HG03159 (cell line): ENCODE results near the gene ZBTB38.
A peak's percentile ranks its signal among the peaks of the same experiment; 100 is the strongest.

Experiments used
- ATAC-seq: cut with Tn5 transposase; IDR thresholded peaks from one replicate; pipeline ENCODE4 v1.9.1; 2021; ENCODE audit warnings: mild to moderate bottlenecking, moderate library complexity; ENCODE audit not compliant: unreplicated experiment

Gene ZBTB38, protein sequence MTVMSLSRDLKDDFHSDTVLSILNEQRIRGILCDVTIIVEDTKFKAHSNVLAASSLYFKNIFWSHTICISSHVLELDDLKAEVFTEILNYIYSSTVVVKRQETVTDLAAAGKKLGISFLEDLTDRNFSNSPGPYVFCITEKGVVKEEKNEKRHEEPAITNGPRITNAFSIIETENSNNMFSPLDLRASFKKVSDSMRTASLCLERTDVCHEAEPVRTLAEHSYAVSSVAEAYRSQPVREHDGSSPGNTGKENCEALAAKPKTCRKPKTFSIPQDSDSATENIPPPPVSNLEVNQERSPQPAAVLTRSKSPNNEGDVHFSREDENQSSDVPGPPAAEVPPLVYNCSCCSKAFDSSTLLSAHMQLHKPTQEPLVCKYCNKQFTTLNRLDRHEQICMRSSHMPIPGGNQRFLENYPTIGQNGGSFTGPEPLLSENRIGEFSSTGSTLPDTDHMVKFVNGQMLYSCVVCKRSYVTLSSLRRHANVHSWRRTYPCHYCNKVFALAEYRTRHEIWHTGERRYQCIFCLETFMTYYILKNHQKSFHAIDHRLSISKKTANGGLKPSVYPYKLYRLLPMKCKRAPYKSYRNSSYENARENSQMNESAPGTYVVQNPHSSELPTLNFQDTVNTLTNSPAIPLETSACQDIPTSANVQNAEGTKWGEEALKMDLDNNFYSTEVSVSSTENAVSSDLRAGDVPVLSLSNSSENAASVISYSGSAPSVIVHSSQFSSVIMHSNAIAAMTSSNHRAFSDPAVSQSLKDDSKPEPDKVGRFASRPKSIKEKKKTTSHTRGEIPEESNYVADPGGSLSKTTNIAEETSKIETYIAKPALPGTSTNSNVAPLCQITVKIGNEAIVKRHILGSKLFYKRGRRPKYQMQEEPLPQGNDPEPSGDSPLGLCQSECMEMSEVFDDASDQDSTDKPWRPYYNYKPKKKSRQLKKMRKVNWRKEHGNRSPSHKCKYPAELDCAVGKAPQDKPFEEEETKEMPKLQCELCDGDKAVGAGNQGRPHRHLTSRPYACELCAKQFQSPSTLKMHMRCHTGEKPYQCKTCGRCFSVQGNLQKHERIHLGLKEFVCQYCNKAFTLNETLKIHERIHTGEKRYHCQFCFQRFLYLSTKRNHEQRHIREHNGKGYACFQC (N-terminal part only)

DNA sequence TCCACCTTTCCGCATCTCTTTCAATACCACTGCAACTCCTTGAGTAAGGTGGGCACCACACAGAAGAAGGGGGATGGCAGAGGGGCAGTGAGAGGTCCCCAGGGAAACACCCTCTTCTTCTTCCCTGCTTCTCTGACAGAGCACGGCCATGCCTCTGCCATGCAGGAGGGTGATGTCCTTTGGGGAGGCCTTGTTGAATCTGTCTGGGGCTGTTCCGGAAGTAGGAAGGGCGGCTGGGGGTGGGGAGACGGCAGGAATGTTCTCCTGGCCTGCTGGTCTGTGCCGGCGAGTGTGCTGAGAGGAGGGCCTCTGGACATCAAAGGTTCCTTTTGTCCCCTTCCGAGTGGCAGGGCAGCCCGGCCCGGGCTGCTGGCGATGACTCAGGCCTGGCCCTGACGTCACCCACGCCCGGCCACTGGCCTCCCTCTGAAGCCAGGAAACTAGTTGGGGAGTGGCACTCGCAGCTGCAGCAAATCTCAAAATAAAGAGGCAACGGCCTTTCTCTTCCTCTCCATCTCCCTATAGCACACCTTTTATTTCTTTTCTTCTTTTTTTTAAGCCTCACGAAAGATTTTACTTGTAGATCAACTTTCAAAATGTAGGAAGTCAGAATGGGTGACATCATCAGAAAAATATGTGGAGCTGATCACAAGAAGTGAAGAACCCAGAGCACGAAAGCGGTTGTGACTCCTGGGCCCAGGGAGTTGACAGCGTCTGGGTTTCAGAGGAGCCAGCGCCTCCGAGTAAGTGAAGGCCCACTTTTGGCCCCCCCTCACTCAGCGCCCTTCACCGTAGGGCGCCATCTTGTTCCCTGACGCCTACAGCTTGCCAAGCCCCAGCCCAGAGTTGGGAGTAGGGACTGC, at the start of gene ZBTB38:
TSS of gene ZBTB38 (plus strand) at position 443 of the 863 bp plus-strand sequence. CDS start 73,885 bp downstream, outside the sequence.
- ATAC-seq = no peak

DNA sequence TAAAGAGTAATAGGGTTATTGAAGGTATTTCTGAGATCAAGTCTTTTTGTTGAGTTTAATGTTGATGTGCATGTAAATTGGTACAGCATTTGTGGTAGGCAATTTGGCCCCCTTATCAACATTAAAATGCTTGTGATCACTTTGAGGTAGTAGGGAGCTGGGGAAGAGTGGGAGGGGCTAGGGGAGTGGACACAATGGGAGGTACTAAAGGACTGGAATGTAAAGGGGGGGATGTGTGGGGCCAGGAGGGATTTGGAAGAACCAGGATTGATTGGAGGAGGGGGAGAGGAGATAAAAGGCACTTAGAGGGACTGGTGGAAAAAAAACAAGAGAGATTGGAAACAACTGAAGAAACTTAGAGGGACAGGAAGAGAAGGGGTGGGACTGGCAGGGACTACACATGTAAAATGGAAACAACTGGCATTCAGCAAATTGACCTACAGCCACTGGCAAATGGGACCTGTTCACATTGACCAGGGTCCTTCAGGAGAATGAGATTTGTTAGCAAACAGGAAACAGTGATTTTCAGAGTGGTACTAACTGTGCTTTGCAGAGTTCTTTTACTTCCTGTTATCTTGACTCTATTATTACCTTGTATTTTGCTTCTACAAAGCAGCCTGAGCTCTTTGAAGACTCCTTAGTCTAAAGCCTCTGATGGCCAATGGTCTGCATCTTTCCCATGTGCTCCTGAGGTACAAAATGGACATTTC, 47.8 kb upstream of the ZBTB38 start:
- no peak for ATAC-seq

DNA sequence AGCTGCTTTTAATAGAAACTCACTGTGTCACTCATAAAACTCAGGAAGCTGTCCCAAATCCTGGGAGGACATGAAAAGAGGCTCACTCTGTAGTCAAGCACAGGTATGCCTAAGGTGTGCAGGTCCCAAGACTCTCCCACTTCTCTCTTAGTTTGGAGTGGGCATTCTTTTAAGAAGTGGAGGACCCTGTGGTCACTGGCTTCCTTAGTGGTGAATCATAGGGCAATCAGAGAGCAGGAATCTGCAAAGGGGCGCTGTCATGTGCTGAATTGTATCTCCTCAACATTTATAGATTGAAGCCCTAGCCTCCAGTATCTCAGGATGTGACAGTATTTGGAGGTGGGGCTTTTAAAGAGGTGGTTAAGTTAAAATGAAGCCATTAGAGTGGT, 47.2 kb upstream of the ZBTB38 start:
- ATAC-seq = no peak

DNA sequence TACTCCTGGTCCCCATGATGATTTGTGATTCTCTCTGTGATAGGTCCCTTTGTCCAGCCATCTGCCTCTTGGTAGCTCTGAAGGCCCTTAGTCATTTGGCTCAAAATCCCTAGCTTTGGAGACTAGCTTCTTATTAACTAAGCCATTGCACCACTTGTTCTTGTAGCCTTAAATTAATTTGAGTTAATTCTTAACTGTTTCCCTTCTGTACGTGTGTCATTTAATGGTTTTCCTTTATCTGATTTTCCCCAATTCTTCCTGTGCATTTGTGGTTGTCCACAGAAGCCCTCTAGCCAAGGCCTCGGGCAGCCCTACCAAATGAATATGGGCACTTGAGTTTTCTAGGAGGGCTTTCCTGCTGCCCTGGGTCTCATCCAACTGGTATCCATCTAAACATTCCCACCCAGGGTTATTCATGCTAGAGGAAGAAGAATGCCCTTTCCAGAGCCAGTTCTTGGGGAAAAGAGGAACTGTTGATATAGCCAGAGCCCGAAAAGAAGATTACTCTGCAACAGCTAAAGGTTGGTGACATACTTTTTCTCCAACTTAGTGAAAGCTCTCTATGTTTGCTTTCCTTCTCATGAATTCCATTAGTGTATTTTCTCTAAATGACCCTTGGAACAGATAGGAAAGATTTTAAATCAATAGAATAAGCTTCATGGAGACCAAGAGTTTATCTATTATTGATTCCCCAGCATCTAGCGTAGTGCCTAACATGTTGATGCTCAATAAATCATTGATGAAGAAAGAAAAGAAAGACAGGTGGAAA, 44.2 kb upstream of the ZBTB38 start:
- ATAC-seq = no peak

DNA sequence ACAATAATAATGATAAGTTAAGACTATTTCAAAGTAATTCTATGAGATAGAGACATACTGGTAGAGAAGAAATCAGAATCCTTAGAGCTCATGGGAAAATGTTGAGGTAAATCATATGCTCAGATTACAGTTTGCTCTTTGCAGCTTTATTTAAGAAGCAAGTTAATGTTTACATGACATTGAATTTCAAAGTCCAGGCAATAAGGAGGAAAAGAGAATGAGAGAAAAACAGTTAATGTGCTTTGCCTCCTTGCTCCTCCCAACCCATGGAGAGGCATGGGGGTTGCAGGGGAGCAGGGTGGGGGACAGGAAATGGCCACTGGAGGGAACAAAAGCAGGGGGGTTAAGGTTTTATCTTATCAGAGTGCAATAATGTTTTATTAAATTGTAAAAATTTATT, 42.2 kb upstream of the ZBTB38 start:
- ATAC-seq = no peak

DNA sequence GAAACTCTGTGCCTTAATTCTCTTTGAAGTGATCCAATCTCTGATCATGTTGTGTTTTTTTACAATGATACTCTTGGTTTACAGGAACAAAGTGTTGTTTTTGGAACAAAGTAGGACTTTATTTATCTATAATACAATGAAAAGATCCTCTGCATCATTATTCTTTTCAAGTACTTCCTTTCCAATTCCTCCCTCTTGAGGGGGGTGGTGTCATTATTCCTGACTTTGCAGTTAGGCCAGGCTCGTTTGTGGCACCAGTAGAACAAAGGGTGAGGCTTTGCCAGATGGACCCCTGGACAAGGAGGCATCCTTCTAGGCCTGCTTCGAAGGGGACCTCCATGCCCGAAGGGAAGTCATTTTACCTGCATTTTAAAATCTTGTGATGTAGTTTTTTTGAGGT, 41.7 kb upstream of the ZBTB38 start:
- ATAC-seq = no peak

DNA sequence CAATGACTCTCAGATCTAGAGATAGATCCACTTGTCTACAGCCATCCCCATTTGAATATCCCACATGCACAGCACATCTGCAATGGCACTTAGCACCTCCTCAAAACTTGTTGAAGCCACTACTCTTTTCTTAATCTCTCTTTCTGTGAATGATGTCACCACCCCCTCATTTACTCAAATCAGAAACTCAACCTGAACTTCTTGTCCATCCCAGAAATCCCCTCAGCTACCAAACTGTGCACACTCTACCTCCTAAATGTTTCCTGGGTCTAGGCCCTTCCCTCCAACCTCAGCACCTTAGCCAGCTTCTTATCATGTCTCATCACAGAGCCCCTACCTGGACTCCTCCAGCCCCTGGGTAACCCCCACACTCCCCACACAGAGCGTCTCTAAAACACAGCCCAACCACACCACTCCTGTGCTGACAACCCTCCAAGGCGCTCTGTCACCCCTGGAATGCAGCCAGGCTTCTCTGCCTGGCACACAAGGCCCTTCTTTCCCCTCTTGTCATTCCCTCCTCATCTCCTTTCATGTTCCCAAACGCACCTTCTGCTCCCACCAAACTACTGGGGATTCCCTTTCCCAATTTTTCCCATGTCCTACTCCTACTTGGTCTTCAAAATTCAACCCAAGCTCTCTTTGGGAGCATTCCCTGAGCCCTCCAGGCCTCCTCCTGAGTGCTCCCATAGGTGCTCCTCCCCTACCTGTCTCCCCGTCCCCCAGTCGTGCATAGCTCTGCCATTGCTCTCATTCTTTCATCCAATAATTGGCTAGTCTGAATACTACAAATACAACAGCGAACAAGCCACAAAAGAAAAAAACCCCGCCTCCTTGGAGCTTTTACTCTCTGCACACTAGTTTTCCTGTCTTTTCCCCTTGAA, 39.8 kb upstream of the ZBTB38 start:
- peak; percentile 63 for ATAC-seq

DNA sequence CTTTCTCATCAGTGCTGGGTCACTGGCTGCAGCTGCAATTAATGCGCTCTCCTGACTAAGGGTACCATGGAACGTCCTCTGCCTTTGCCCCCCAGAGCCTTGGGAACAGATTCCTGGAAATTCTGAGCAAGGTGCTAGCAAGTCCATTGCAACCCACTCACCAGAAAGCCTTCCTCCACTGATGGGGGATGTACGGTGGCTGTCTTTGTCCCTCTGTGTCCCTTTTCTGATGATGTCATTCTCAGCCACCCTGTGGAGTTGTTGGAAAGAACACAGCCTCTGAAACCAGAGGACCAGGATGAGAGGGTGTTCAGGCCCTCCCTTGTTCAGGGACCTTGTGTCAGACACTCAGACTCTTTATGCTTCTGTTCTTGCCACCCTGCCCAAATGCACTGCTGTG, 38.1 kb upstream of the ZBTB38 start:
- no peak for ATAC-seq

DNA sequence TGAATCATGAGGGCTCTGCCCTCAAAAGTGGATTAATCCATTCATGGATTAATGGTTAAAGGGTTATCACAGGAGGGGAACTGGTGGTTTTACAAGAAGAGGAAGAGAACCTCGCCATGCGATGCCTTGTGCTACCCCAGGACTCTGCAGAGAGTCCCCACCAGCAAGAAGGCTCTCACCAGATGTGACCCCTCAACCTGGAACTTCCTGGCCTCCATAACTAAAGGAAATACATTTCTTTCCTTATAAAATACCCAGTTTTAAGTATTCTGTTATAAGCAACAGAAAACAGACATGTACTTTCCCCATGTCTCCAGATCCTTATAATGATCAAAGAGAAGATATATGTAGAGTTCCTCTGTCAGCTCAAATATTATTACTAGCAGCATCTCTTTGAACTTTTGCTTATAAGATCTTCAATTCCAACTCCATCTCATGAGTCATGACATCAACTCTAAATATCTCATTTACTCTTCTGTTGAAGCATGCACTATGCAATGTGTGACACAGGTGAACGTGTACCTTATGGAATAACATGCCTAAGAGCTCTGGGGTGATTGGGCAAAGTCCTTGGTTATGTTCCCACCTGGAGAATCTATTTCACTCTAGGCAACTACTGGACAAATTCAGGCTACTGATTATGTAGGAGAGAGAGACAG, 37.5 kb upstream of the ZBTB38 start:
- ATAC-seq = no peak

DNA sequence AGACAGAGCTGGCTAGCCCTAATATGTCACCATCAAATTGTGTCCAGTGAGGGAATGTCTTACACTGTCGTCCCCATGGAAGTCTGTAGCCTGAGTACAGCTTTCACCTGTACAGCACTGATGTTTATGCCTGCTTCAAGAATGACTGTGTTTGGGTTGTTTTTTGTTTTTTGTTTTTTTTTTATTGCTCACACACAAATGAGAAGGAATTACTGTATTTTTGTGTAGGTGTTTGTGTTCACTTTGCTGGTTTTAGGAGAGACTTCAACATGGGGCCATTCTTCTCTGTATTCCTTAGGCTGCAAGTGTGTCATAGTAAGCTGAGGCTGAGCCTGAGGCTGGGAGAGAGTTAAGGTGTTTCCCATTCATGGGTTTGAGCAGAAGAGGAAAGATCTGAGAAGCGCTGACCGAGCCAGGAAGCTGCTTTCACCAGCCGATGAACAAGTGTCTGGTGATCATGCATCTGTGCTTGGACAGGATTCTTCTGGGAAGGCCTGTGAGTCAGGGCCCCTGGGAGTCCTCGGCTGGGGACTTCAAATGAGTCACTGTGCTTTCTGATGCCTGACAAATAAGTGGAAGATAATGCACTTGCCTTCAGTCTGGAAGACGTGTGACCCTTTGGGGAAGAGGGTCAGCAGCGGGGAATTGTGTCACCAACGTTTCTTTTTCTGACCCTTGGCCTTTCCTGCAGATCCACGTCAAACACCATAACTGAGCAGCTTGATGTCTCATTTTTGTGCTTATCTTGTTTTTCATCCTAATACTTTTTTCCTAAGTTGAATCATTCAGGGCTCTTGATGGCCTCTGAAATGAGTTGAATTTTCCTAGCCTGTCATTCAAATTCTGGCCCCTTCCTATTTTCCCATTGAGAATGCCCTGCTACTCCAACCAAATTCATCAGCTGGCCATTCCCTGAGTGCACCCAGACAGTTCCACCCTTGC, 36.7 kb upstream of the ZBTB38 start:
- no peak for ATAC-seq

DNA sequence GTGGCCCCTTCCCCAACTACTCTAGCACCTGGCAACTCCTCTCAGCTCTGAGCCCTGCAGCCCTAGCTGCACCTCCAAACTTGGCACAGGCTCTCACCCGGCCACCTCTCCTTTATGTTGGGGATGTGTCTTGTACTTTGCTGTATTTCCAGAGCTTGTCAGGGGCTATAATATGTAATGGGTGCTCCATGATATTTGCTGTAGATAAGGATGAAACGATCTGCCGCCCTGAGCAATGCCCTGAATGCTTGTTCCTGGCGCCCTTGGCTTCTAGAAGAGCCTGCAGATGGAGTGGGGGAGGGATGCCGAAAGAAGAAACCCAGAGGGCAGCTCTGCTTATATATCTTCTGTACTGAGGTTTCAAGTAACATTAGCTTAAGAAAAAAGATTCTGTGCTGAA, 35.9 kb upstream of the ZBTB38 start:
- ATAC-seq = no peak

DNA sequence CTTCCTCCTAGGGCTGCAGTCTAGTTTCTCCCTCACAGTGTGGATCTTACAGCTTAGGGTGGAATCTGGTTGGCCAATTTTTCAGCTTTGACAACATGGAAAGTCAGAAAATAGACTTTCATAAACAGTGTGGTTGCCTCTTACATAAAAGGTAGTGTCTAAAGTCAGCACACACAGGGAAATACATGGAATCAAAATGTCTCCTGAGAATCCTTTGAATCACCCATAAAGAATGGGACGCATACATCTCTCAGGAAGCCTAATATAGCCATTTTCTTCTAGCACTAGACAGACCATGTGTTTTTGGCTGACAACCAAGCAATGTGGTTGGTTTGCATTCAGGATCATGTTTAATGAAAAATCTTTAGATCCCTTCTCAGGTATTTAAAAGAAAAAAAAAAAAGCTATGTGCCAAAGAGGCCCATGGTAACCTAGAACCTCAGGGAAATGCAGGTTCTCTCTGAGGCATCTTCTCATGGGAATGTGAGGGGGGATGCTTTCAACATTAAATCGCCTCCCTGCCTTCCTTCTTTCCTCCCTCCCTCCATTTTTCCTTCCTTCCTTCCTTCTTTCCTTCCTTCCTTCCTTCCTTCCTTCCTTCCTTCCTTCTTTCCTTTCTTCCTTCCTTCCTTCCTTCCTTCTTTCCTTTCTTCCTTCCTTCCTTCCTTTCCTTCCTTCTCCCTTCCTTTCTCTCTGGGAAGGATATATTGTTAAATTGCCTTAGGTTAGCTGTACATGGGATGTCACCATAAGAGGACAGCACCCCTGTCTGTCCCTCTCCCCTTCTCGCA, 34.3 kb upstream of the ZBTB38 start:
- ATAC-seq = no peak

DNA sequence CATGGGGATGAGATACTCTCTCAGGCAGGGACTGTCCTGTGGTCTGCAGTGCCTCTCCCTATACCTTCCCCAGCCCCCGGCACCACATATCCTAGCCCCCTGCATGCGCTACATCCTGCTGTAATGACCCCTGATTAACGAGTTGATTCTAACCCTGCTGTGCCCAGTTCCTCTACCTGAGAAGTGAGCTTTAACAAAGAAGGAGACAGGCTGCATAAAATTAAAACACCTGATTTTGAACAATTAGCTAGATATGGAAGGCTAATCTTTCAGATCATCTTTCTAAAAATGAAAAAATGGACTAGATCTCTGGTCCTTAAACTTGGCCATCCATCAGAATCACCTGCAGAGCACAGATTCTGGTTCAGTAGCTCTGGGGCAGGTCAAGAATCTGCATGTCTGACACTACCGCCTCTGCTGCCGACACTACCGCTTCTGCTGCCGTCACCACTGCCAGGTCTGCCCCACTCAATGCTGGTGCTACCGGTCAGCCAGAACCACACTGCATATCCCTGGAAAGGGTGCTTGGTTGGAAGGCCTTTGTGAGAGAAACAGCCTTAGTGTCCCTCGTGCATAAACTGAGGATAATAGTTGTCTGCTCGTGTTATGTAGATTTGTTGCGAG, 33.6 kb upstream of the ZBTB38 start:
- ATAC-seq = no peak

DNA sequence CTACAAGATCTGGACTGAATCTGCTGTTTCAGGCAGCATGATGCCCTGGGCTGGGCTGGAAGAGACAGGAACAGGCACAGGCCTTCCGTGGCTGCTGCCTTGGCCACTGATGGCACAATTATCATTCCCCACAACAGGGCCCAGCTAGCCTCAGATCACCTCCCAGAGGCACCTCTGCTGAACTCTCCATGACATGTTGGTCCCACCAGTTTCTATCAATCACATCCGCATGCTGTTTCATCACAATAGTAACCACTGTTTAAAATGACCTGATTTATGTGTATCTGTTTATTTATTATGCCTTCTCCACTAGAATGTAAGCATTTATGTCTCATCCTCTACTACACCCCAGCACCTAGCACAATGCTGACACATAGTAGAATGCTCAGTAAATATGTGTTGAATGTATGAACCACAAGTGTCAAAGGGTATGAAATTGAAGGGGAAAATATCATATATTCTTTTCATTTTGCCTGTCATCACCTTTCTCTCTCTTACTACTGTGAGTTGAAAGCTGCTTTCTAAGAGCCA, 32.7 kb upstream of the ZBTB38 start:
- ATAC-seq = no peak
